Gastroesophageal sphincter (tissue), 4 donors: ENCODE data around the gene SMPX. TPM values are rescaled to one million over a fixed set of nuclear protein-coding genes. Genes with fewer than 3 reads are reported as not detected.

ENCODE experiments used
- ATAC-seq: fragments of 150-250 bp; one replicate; pipeline ENCODE4 v1.9.1; 2016; ENCODE audit warnings: mild to moderate bottlenecking, moderate library complexity
- H3K27ac ChIP-seq, 4 donors: fragments of 200-600 bp; sonication (generic) in 3 of 4; 1 replicate in 3 of 4; 2 replicates in 1 of 4; pipeline ENCODE4 v1.5.1; 2016 to 2019
- H3K27me3 ChIP-seq: fragments of 200-600 bp; sonication (generic); one replicate; pipeline ENCODE4 v1.5.1; 2019
- H3K36me3 ChIP-seq, 2 donors: fragments of 200-600 bp; sonication (generic); one replicate each; pipeline ENCODE4 v1.5.1; 2019; ENCODE audit warnings: control low read depth in 1 of 2
- H3K4me1 ChIP-seq, 3 donors: fragments of 200-600 bp; sonication (generic); 1 replicate in 2 of 3; 2 replicates in 1 of 3; pipeline ENCODE4 v1.5.1; 2016 to 2019; ENCODE audit warnings: control low read depth in 2 of 3
- H3K4me3 ChIP-seq, 2 donors: fragments of 200-600 bp; sonication (generic); one replicate each; pipeline ENCODE4 v1.5.1; 2019; ENCODE audit warnings: mild to moderate bottlenecking in 1 of 2, moderate library complexity in 1 of 2
- H3K9me3 ChIP-seq, 3 donors: fragments of 200-600 bp; sonication (generic); one replicate each; pipeline ENCODE4 v1.5.1; 2017 to 2019; ENCODE audit warnings: control low read depth in 2 of 3
- EP300 ChIP-seq: sonication (generic); formaldehyde crosslinking; IDR thresholded peaks from one replicate; pipeline ENCODE4 v1.6.1; 2017; ENCODE audit warnings: antibody characterized with exemption, mild to moderate bottlenecking
- POLR2A ChIP-seq, 2 donors: fragments of 450-650 bp; IDR thresholded peaks; one replicate each; pipeline ENCODE4 v1.6.1; 2017; ENCODE audit warnings: antibody characterized with exemption in 2 of 2, mild to moderate bottlenecking in 2 of 2, moderate library complexity in 1 of 2
- POLR2AphosphoS5 ChIP-seq: sonication (generic); formaldehyde crosslinking; IDR thresholded peaks from one replicate; pipeline ENCODE4 v1.6.1; 2017; ENCODE audit warnings: antibody characterized with exemption
- WGBS, 2 donors: methylation state at CpG; one replicate each; pipeline ENCODE4 v1.1.5; 2018; ENCODE audit warnings: low coverage in 1 of 2; 5-methylcytosine and 5-hydroxymethylcytosine counted together
- total RNA-seq, 4 donors: library from RNA; depleted of rRNA; stranded (reverse); fragments of >200 nt; gene quantifications; one replicate each; pipeline ENCODE4 v1.1.0, GENCODE V29; 2016
- TF ChIP-seq, protein P1 (sequence below), 4 experiments: fragments of 200-600 bp in 2 of 4; fragments of 450-650 bp in 2 of 4; sonication (generic) in 1 of 4; IDR thresholded peaks; one replicate each; pipeline ENCODE4 v1.5.1; 2017 to 2019; ENCODE audit warnings: antibody characterized with exemption in 4 of 4, mild to moderate bottlenecking in 2 of 4, moderate library complexity in 2 of 4

SMPX gene
- total RNA-seq, 4 donors from 2014 or later: 14.8 to 32.5 (median 29.0) TPM

DNA sequence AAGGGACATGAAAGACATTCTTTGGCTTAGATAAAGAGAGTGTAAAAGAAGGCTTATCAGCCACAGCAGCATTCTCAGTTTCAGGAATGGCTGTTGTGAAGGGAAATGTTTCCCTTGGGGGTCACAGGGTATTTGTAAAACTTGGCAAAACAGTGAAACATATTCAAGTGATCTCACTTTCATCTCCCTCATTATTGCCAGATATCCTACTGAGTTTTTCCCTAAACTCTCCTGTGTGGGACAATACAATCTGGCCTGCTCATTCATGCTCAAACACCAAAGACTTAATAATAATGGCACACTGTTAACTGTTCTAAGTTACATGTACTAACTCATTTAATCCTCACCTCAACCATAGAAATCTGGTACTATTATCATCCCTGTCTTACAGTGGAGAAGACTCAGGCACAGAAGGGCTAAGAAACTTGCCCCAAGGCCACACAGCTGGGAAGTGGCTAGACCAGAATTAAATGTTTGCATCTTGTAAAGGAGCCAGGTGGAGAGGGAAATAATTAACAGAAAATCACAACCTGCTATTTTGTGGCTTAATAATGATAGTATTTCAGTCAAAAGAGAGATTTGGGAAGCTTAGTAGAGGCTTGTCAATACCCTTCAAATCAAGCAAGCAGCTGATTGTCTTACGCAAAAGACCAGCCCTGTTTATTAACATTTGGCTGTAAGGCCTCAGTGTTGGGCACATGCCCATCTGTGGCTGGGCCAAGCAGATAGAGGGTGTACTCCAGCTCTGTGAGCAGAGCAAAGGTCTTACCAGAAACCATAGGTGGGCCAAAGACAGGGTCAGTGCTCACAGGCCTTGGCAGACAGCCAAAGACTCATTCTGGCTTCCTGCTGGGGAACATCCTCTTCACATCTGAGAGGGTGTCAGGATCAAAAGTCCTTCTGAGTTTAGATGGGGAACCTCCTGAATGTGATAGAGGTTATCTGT is 17.3 kb downstream of the SMPX start:
- WGBS, 2 donors: 64 to 71% methylated on average over 1 of the region's 1 CpG
- TF ChIP-seq POLR2AphosphoS5 (no peak), POLR2A (IDR thresholded peaks at IDR 0.05) (no peak), EP300 (no peak)
- TF ChIP-seq, protein P1, sequence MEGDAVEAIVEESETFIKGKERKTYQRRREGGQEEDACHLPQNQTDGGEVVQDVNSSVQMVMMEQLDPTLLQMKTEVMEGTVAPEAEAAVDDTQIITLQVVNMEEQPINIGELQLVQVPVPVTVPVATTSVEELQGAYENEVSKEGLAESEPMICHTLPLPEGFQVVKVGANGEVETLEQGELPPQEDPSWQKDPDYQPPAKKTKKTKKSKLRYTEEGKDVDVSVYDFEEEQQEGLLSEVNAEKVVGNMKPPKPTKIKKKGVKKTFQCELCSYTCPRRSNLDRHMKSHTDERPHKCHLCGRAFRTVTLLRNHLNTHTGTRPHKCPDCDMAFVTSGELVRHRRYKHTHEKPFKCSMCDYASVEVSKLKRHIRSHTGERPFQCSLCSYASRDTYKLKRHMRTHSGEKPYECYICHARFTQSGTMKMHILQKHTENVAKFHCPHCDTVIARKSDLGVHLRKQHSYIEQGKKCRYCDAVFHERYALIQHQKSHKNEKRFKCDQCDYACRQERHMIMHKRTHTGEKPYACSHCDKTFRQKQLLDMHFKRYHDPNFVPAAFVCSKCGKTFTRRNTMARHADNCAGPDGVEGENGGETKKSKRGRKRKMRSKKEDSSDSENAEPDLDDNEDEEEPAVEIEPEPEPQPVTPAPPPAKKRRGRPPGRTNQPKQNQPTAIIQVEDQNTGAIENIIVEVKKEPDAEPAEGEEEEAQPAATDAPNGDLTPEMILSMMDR (IDR thresholded peaks at IDR 0.05): no peak
- no peak for ATAC-seq
- H3K27ac ChIP-seq: no peak overlapping the region
- peaks cover 0 to 14% (median 0%) of the 10 kb centered on the region in 3 donors for H3K4me1 ChIP-seq
- no peaks in the 10 kb centered on the region for H3K27me3 ChIP-seq
- no peak overlapping the region for H3K4me3 ChIP-seq
- no peaks in the 10 kb centered on the region for H3K9me3 ChIP-seq
- H3K36me3 ChIP-seq: no peaks in the 10 kb centered on the region

DNA sequence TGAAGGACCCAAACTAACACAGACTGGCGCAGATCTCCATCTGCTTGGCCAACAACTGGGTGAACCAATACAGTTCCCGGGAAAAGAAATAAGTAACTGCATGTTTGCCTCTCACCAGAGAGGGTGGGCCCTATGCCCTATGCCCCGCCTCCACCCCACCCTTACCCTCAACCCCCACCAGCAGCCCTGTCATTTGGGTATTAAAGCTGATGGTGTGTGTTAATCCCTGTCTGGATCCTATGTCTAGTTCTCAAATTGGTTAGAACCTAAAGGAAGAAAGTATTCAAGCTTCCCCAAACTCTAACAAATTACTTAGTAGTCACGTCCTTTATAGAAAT is 19.0 kb downstream of the SMPX start:
- Histone ChIP-seq H3K4me3 (no peak overlapping the region), H3K27me3 (no peaks in the 10 kb centered on the region), H3K4me1 (peaks cover 0 to 14% (median 0%) of the 10 kb centered on the region in 3 donors), H3K27ac (no peak overlapping the region), H3K36me3 (no peaks in the 10 kb centered on the region), H3K9me3 (no peaks in the 10 kb centered on the region)
- 37 to 40% methylated on average over 1 to 2 of the region's 4 CpGs for WGBS, 2 donors
- no peak for ATAC-seq
- TF ChIP-seq POLR2AphosphoS5: no peak
- no peak for TF ChIP-seq EP300
- TF ChIP-seq, protein P1 (IDR thresholded peaks at IDR 0.05): no peak
- no peak for TF ChIP-seq POLR2A (IDR thresholded peaks at IDR 0.05)

DNA sequence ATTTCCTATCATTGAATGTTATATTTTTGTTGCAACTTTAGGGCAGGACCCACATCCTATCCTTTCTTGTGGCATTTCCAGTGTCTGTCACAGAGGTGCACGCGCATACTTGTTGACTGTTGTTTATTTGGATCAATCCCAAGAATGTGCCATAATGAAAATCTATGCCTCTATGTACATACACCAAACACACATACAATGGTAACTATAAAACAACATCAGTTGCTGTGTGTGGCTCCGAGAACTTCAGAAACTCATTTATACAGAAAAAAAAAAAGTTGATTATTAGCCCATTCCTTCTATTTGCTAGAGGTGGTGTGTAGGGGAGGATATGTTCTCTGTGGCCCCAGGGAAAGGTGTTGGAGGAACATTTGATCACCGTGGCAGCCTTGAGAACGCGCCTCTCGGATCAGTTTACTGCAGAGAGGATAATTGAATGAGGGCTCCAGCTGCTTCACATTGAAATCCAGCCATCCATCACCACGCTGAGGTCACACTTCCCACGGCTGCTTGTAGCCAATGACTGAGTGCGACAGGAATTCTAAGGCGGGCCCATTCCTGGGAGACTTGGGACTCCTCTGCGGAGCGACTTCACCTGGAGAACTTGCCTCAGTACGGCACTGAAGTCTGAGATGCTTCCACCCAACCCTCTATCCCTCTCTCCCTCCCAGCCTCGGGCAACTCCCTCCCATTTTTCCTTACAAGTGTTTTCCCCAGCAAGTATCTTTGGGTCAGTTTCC is 19.5 kb downstream of the SMPX start:
- Histone ChIP-seq H3K36me3 (no peaks in the 10 kb centered on the region), H3K27me3 (no peaks in the 10 kb centered on the region), H3K4me3 (no peak overlapping the region), H3K27ac (no peak overlapping the region), H3K4me1 (peaks cover 0 to 14% (median 0%) of the 10 kb centered on the region in 3 donors), H3K9me3 (no peaks in the 10 kb centered on the region)
- no peak for ATAC-seq
- TF ChIP-seq POLR2A (IDR thresholded peaks at IDR 0.05) (no peak), EP300 (no peak), POLR2AphosphoS5 (no peak)
- TF ChIP-seq, protein P1 (IDR thresholded peaks at IDR 0.05): no peak
- WGBS, 2 donors: 52 to 56% methylated on average over 3 of the region's 15 CpGs

DNA sequence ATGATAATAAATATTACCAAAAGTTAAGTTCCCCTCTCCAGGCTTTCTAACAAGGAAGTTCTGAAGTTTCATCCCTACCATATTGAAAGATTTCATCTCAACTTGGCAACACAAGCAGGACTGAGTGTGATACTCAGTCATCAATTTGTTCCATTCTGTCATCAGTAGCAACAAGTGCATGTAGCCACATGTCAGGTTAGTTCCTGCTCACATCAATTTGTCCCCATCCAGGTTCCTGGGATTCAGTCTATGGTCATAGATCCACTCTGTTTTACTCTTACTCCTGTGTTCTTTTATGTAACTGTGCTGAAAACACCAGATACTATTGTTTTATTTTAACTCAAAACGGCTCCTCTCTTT is 22.2 kb downstream of the SMPX start:
- TF ChIP-seq POLR2A (IDR thresholded peaks at IDR 0.05) (no peak), EP300 (no peak), POLR2AphosphoS5 (no peak)
- TF ChIP-seq, protein P1 (IDR thresholded peaks at IDR 0.05): no peak
- Histone ChIP-seq H3K4me3 (no peak overlapping the region), H3K4me1 (peaks cover 0 to 7% (median 0%) of the 10 kb centered on the region in 3 donors), H3K36me3 (no peaks in the 10 kb centered on the region), H3K9me3 (no peaks in the 10 kb centered on the region), H3K27me3 (no peaks in the 10 kb centered on the region), H3K27ac (no peak overlapping the region)
- no peak for ATAC-seq
- WGBS, 2 donors: 60 to 63% methylated on average over 1 of the region's 1 CpG
